Fibroblast of peridontal ligament (primary cell): ENCODE measurements around the gene FAAP24.
"Not testable (repeated sequence)": the region's sequence is repeated elsewhere in the genome, so short reads cannot be mapped to it uniquely, and the experiment has no call there.

ENCODE experiments used
- DNase-seq: peaks from one replicate; pipeline ENCODE4 v3.0.0-alpha.2; 2010; ENCODE audit errors: extremely low read depth

Gene FAAP24, protein sequence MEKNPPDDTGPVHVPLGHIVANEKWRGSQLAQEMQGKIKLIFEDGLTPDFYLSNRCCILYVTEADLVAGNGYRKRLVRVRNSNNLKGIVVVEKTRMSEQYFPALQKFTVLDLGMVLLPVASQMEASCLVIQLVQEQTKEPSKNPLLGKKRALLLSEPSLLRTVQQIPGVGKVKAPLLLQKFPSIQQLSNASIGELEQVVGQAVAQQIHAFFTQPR

DNA sequence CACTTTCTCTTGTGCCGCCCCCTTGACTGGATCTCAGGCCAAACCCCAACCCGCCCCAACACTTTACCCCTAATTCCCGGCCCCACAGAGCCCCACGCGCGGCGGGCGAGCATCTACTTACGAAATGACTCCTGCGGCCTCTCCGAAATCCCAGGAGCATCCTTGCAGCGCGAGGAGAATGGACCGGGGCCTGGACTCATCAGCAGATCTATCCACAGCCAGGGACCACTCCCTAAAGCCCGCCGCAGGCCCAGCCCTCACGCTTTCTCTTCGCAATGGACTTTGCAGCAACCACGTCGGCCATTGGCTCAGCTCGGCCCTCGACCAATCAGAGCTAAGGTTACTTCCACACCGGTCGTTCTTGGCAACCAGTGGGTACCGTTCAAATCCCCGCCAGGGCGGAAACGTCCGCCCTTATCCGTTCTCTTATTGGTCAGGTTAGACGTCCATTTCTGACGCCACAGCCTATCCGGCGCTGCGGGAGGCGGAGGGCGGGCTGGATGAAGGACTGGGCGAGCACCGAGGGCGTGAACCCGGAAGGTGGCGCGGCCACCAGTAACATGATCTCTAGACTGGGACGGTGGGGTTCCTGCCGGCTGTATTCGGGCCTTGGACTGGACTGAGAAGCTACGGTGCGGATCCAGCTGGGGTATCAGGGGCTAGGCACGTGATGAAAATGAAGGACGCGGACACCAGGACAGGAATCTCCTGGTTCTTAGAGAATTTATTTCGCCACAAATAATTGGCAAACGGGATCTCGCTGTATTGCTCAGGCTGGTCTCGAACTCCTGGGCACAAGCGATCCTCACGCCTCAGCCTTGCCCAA is at the start of gene FAAP24, which contains the start of gene CEP89:
FAAP24 (plus strand) TSS at position 528 of the 826 bp plus-strand sequence. CDS start 955 bp downstream, outside the sequence.
CEP89 (minus strand) TSS at position 244 of the 826 bp plus-strand sequence; CDS start at position 160, 84 bp downstream.
- DNase-seq = peak; percentile 100

DNA sequence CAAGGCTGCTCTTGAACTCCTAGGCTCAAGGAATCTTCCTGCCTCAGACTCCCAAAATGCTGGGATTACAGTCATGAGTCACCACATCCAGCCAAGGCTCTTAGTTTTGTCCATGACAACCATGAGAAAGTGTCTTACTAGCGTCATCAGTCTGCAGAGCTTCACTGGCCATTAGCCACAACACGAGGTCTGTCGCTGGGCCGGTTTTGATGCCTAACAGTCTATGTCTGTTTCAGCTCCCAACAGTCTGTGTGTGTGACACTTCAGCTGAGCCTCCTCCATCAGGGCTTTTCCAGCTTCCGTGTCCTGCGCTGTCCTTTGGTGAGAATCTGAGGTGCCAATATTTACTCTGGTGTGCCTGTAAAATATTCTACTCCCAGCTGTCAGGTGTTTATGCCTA is 47.8 kb upstream of the FAAP24 start:
- peak; percentile 5 for DNase-seq

DNA sequence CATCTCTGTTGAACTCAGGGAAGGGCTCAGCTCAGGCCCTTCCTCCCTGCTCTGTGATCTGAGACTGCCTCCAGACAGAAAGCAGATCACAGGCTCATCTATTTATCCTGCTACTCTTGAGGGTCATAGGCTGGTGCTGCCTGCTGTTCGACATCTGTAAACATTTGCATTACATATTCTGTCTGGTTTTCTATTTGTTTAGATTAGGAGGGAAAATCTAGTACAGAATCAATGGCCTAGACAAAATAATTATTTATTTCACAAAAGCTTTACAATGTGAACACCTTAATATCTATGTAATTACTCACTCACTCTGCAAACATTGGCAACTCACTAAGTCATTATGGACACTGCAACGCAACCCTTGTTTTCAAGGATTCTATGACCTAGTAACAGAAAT is 43.2 kb upstream of the FAAP24 start:
- no peak for DNase-seq

DNA sequence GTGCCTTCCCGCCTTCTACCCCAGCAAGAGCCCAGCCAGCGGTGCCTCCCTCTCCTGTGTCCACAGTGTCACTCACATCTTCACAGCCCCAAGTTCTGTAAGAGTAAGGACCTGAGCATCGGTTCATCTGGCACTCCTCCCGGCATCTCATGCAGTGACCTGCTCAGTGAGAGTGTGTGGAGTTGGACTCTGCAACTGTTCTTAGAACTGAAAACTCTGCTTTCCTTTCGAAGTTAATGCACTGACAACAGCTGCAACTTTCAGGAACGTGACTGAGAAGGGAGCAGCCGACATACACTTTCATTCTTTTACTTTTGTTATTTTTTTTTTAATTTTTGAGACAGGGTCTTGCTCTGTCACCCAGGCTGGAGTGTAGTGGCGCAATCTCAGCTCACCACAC is 41.5 kb upstream of the FAAP24 start:
- no peak for DNase-seq

DNA sequence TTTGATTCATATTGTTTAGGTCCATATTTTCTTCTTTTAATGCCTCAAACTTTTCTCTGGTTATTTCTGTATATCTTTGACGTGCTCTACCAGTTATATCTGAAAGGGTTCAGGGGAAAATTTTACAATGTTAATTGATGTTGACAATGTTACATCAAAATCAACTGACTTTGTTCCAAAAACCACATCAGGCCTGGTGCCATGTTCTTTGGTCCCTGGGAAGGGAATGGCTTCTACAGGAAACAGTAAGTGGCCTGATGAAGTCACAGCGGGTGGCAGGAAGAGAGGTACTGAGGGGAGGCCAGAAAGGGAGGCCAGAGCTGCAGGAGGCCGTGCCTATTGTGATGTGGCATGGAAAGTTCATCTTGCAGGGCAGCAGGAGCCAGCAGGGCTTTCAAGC is 38.5 kb upstream of the FAAP24 start:
- DNase-seq = no peak

DNA sequence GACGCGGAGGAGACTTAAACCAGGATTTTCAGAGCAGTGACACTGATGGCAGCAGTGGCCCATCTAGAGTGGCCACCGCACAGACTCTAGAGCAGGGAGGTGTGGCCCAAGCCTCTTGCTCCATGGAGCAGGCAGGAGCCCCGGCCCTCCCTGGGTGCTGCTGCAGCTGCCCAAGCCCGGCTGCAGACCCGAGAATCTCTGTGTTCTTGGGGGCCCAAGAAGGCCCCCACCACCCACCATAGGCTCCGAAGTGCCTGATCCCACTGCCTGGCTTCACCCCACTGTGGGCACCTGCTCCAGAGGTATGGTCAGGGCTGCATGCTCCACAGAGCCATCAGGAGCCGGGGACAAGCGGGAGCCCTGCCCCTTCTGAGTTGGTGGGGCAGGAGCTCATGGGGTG is 36.4 kb upstream of the FAAP24 start:
- no peak for DNase-seq

DNA sequence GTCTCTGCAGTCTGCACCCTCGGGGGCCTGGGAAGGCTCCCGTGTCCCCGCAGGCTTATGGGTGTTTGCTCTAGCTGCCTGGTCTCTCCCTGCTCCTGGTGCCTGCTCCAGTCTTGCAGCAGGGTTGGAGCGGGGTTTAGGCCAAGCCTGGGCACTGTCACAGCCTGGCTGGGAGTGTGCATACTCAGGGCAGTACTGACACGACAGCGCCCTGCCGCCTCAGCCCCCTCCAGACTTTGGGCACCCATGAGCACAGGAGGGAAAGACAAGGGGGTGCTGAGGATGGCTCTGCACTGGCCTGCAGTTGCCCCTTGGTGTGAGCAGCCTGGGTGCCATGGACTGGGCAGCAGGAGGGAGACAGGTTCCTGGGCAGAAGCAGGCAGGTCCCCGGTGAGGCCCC is 36.0 kb upstream of the FAAP24 start:
- no peak for DNase-seq

DNA sequence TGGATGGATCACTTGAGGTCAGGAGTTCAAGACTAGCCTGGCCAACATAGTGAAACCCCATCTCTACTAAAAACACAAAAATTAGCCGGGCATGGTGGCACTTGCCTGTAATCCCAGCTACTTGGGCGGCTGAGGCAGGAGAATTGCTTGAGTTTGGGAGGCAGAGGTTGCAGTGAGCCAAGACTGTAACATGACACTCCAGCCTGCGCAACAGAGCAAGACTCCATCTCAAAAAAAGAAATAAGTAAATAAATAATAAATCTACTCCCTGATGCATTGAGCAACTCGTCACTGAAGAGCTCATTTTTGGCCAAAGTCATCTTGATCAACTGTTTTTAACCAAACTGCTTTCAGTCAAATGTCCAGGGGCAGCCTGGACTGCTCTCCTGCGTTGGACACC is 30.8 kb upstream of the FAAP24 start:
- peak; percentile 45 for DNase-seq

DNA sequence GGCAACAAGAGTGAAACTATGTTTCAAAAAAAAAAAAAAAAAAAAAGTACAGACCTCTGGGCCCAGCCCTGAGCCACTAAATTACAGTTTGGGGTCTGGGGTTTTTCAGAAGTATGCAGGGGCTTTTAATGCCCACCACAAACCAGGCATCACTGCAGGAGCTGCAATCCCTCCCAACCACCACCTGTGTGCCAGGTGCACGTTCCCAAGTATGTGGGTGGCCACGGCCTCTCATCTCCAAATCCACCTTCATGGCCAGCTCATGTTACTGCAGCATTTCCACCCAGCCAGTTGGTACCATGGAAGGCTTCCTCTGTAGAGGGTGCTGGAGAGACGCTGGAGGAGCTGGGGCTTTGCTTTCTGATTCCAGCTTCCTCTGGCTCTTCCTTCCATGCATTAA is 26.8 kb upstream of the FAAP24 start:
- DNase-seq = no peak

DNA sequence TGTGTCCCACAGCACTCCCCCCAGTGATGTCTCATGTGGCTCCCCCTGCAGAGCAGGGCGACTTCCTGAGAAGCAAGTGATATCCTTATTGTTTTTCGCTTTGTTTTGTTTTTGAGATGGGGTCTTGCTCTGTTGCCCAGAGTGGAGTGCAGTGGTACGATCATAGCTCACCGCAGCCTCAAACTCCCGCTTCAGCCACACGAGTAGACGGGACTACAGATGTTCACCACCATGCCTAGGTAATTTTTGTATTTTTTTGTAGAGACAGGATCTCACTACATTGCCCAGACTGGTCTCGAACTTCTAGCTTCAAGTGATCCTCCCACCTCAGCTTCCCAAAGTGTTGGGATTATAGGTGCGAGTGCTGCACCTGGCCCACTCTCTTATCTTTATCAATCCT is 5.3 kb upstream of the FAAP24 start:
- no peak for DNase-seq

DNA sequence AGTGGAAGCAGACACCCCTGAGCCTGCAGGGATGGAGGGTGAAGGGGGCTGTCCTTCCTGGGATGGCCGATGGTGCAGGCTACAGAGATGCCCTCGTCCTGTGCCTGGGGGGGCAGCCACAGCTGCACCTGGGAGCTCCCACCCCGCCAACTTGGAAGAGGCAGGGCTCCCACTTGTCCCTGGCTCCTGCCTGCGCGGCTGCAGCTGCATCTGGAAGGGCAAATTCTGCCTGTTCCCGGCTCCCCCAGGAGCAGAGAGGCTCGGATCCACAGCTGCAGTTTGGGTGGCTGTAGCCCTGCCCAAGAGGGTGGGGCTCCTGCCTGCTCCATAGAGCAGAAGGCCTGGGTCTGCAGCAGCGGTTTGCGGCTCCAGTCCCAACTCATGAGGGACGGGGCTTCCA is 2.5 kb upstream of the FAAP24 start:
- DNase-seq = no peak

DNA sequence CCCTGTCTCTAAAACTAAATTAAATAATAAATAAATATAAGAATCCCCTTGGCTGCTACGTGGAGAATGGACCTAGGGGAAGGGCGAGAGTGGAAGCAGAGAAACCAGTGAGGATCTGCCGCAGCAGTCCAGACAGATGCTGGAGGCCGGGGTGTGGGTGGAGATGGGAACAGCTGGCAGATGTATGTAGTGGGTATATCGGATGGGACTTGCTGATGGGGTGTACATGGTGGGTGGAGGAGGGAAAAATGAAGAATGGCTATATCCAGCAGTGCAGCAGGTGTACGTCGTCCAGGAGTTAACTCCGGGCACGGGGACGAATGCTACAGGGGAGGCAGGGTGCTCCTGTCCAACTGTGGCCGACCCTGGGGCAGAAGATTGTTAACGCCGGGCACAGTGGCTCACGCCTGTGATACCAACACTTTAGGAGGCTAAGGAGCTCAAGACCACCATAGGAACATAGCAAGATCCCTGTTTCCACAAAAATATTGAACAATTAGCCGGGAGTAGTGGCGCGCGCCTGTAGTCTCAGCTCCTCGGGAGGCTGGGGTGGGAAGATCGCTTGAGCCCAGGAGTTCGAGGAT is 938 bp upstream of the FAAP24 start:
- DNase-seq = no peak

DNA sequence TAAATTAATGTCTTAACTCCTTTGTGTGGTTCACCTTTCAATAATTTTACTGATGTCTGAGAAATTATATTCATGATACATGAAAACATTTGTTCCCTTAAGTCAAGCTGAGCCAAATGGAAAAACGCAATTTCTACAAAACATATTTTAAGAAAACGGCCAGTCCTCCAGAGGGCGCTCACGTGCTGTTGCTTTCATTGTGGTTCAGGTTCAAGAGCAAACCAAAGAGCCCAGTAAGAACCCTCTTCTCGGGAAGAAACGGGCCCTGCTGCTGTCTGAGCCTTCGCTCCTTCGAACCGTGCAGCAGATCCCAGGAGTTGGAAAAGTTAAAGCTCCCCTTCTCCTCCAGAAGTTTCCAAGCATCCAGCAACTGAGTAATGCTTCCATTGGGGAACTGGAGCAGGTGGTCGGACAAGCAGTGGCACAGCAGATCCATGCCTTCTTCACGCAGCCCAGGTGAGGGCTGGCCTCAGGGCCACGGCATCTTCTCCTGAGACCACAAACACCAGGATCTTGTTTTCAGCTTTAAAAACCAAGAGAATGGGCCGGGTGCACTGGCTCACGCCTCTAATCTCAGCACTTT is 4.3 kb downstream of the FAAP24 start:
- DNase-seq = peak; percentile 81

DNA sequence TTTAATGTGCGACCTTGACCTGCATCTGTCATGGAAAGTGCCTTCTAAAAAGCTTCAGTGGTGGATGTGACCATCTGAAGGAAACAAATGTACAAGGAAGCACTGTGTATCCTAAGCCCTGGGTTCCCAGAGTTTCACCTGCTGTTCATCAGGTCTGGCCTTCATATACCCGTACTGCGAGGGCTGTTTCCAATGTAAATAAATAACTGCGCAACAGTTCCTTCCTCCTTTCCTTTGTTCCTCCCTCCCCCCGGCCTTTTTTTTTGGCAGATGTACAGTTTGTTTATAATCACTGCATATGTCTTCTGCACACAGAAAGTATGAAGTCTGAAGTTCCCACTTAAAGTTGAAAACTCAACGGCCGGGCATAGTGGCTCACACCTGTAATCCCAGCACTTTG is 5.2 kb downstream of the FAAP24 start:
- no peak for DNase-seq

DNA sequence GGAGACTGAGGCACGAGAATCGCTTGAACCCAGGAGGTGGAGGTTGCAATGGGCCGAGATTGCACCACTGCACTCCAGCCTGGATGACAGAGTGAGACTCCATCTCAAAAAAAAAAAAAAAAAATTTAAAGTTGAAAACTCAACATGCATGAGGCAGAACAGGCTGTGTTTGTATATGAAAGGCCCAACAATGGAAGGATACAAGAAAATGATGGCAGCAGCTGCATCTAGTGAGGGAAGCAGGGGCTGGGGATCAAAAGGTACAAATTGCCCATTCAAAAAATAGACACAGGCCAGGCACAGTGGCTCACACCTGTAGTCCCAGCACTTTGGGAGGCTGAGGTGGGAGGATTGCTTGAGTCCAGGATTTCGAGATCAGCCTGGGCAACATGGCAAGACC is 5.8 kb downstream of the FAAP24 start:
- DNase-seq = not testable (repeated sequence)

DNA sequence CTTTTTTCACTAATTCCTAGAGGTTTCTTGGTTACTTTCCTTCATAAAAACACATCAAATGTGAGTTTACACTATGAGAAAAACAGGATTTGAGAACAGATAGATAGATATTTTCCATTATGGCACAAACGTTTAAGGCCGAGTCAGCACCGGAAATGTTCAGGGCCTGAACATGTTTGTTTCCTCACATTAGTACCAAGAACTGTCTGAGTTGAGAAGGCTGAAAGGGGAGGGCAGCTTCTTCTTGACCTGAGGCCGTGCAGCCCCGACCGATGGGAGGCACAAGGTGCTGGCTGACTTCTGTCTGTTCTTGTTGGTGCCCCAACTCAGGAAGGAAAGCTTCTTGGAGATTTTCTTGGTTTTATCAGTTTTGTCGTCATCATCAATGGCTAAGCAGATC is 7.8 kb downstream of the FAAP24 start:
- not testable (repeated sequence) for DNase-seq

DNA sequence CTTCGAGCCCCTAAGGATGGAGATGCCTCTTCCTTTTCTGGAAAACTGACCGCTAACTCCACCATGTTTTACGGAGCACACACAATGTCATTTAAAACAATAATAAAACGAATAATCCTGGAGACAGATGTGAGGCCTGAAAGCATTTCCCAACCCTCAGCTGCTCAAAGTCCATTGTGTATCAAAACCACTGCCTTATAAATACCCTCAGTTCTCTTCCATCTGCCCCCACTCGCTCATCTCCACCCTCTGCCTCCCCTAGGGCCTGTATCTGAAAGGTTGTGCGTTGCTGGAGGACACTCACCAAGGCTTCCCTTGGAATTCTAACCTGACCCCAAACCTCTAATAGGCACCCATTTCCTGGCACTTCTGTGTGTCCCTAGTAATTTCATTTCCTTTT is 10.4 kb downstream of the FAAP24 start:
- not testable (repeated sequence) for DNase-seq

DNA sequence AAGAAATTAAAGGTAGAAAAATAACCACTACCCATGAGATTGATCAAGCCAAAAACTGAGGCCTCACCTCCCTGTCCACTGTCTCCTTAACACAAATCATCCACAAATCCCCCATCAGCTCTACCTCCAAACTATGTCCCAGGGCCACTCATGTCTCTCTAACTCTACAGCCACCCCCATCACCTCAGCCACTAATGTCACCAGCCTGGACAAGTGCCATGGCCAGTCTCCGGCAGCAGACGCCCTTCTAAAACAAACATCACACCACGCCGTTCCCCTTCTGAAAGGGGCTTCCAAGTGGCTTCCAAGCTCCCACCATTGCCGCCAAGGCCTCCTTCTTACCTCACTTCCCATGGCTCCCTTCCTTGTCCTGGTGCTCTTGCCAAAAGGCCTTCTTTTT is 16.2 kb downstream of the FAAP24 start:
- DNase-seq = not testable (repeated sequence)

DNA sequence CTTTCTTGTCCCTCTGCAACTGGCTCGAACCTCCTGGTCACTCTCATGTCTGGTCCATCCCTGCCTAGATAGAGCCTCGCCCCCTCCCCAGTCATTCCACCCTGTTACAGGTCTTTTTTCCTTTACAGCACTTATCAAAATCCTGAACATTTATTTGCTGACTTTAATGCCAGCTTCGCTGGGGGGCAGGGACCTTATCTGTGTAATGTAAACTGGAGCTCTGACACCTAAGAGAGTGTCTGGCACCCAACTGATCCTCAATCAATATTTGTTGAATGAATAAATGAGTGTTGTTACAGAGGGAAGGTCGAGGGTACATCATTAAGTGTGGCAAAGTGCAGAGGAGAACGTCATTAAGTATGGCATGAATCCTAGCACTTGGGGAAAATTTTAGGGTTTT is 16.7 kb downstream of the FAAP24 start:
- no peak for DNase-seq

DNA sequence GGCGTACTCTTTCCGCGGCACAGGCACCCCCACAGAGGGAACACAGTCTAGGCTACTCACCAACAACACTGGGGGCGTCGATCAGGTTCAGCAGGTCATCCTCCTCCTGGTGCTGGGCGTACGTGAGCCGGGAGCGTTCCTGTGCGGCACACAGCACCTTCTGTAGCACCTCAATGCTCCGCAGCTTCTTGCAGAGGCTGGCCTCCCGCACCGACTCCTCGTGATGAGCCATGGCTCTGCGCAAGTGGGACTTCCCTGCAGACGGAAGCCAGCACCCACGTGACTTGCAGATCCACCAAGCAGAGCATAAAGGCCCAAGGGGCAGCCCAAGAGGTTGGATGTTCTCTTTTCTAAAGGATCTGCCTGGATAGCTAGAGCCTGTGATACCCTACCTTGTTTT is 23.9 kb downstream of the FAAP24 start:
- DNase-seq = not testable (repeated sequence)

DNA sequence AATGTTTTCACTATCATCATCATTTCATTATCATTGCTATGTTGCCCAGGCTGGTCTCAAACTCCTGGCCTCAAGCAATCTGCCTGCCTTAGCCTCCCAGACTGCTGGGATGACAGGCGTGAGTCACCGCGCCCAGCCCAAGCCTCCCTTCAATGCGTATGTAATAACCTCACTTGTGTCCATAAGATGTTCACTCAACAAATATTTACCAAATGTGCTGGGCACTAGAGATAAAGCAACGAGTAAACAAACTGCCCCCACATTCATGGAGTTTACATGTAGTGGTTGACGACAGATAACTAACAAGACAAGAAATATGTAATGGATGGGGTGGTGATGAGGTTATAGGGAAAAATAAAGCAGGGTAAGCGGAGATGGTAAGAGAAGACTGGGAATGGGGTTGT is 25.0 kb downstream of the FAAP24 start:
- DNase-seq = not testable (repeated sequence)

DNA sequence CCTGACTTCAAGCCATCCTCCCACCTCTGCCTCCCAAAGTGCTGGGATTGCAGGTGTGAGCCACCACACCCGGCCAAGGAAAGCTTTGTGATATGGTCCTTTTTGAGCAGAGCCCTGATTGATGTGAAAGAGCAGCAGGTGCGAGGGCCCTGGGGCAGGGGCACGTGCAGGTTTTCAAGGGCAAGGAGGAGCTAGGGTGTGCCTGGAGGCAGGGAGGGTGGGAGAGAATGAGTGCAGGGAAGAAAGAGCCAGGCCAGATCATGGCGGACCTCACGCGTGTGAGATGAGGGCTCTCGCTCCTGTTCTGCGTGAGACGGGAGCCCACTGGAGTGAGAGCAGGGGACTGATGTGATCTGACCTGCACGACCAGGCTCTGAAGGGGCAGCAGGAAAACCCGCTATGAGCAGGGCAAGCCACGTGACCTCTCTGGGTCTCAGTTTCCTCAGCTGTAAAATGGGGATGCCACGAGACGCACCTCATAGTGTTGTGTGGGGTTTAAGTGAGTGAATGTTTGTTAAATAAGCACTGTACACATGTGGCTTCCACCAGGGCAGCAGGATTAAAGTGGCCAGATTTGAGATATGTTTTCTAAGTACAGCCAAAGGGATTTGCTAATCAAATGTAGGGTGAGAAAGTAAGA is 25.8 kb downstream of the FAAP24 start:
- DNase-seq = no peak
